HG03103 (cell line): ENCODE data around the gene LAMB1.

Source experiments
- ATAC-seq: cut with Tn5 transposase; IDR thresholded peaks from one replicate; pipeline ENCODE4 v1.9.1; 2021; ENCODE audit warnings: low read depth; ENCODE audit not compliant: unreplicated experiment

The LAMB1 gene

DNA sequence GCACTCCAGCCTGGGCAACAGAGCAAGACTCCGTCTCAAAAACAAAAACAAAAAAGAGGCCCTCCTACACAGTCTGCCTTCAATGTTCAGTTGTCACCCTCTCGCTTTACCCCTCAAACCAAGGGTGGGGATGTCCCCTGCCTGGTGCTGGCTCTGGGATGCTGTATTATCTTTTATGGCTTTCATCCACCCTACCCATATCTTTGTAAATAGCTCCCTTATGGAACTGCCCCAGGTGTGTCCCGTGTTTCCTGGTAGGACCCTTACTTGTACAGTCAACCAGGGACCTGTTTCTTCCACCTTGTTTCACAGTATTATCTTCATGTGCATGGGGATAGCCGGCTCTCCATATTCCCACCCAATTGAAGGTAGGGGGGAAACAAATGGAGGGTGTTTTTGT is 15.7 kb upstream of the LAMB1 start:
- no peak for ATAC-seq

- no peak for ATAC-seq
Measured at GRCh38 chr7:108017776-108018151, 14.8 kb upstream of the LAMB1 start.

- ATAC-seq: no peak
Measured at GRCh38 chr7:108016841-108017775, 14.1 kb upstream of the LAMB1 start.

DNA sequence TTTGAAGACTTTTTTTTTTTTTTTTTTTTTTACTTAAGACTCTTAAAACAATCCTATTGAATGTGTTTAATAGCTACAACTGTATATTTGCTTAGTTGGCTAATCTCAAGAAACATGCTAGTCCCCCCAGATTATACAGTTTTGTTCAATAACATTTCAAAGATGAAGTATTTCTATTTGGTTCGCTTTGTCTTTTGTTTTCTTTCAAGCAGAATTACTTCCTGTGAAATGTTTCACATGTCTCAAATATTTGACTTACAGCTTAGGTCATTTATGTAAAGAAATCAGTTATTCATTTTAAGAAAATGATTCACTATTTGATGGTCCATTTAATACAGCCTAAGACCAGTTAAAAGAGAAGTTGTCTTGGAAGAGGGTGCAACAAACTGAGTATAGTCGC is 12.8 kb upstream of the LAMB1 start:
- ATAC-seq: no peak

DNA sequence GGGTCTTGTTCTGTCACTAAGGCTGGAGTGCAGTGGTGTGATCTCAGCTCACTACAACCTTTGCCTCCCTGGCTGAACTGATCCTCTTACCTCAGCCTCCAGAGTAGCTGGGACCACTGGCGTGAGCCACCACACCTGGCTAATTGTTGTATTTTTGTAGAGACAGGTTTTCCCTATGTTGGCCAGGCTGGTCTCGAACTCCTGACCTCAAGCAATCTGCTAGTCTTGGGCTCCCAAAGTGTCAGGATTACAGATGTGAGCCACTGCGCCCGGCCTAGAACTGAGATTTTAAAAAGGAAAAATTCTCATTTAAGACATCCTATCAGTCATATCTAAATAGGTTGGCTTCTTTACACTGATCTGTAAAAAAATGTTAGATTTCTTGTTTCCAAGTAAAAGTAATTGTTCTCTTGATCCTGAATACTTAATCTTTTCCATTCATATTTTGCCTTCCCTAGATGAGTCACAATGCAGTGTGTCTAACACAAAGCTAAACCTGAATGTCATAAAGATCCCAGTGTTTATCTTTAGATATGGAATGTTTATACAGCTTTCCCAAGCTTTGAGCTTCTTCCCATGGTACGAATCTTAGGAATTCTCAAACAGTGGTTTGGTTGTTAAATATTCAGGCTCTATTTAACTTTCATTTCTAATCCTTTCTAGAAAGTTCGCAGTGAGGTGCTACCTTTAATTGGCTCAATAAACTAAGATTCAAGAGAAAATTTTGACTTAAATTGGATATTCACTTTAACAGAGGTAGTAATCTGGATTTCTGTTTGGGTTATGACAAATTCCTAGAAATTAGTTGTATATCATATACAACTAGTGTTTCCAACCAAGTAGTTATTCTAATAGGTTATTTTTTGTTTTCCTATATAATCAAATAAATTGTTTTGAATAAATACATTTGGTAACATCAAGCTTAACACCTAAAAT is 12.1 kb upstream of the LAMB1 start:
- no peak for ATAC-seq

DNA sequence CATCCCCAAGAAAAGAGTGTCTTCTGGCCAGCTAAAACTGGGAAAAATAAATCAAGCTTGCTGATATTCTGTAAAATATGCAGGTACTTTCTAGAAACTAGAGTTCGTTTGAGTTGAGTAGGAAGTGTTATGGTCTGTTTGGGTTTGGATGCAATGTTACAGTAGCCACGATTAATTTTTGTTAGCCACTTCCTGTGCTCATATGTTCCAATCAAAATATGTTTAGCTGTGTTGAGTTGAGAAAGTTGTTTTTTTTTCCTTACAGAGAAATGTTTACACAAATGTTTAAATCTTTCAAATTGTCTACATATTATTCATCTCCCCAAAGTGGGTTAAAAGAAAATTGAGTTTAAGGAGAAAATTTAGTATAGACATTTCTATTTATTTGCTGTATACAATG is 11.3 kb upstream of the LAMB1 start:
- ATAC-seq: no peak

DNA sequence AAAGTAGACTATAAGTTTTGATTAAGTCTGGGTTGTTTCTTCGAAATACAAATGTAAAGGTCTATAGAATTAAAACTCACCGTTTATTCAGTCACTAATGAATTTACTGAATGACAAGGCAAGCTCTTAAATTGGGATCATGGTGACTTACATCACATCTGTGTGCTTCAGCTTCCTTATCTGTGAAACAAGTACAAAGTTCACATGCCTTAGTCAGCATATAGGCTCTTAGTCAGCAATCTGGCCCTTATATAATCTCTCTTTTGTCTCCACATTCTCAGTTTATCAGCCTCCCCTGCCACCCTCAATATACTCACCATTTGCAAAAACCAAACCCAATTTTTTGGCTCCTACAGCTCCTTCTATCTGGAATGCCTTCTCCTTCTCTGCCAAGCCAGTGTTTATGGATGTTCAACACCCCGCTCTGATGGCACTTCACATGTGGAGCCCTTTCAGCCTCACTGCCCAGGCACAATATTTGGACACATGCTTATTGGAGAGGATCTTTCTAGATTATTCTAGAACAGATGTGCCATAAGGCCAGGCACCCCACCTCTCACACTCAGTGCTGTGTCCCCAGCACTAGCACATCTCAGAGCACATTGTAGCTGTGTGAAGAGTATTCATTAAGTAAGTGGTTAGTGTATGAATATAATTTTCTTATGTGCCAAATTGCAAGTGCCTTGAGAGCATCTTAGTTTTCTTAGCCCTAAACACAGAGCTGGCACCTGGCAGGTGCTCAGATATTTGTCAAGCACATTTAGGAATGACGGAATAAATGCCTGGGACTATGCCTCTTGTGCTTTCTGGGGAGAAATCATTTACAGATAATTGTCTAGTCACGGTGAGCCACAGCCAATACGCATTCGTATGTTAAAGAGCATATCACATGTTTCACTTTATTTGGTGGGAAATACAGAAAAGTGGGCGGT is 9.8 kb upstream of the LAMB1 start:
- no peak for ATAC-seq

- ATAC-seq: no peak
Measured at GRCh38 chr7:108010377-108010776, 7.4 kb upstream of the LAMB1 start.

DNA sequence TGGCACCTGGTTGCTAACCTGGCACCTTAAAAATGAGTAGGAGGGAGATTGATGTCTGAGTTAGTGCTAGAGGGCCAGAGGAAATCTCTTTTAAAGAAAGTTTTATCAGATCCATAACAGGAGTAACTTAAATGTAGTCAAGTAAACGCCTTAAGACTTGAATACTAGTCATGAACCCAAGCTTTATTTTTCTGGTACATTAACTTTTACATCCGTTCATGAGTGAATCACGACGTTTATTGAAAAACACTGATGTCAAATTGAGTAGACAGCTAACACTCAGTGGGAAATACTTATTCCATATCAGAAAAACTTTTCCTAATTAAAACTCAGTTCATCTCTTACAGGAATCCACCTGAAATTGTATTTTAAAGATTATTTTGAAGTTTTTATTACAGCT is 6.9 kb upstream of the LAMB1 start:
- ATAC-seq: no peak

- ATAC-seq: no peak
Measured at GRCh38 chr7:108008827-108009226, 5.9 kb upstream of the LAMB1 start.

- ATAC-seq: no peak
Measured at GRCh38 chr7:108008240-108008639, 5.3 kb upstream of the LAMB1 start.

GRCh38 chr7:108007762-108008161 is 4.8 kb upstream of the LAMB1 start:
- ATAC-seq: no peak

DNA sequence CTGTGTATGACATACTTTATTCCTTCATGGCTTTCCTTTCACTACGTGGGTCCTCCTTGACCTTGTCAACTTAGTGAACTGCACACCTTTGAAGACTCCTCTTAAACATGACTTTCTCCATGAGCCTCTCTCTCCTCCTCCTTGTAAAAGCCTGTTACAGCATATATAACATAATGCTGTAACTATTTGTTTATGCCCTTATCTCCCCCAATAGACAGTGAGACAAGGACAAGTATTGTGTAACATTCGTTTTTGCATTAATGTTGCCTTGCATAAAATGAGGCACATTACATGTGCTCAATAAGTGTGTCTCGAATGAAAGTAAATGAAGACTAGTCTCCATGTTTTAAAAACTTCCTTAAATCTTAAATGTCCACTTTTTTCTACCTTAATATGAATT is 4.3 kb upstream of the LAMB1 start:
- ATAC-seq: no peak

GRCh38 chr7:108004220-108005142 is 1.5 kb upstream of the LAMB1 start:
- no peak for ATAC-seq

DNA sequence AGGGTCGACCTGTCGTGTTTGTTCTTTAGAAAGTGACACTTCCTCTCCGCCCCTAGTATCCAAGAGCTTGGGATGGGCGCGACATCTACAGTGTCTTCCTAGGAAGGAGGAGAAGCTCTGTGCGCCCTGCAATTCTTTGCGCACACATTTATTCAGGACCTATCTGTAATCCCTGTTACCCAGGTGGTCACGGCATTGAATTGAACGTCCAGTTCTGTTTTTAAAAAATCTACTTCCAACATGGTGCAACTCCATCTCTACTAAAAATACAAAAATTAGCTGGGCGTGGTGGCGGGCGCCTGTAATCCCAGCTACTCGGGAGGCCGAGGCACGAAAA is 606 bp upstream of the LAMB1 start:
- no peak for ATAC-seq

- ATAC-seq: no peak
Measured at GRCh38 chr7:108001764-108002725, 916 bp downstream of the LAMB1 start.

- ATAC-seq: no peak
Measured at GRCh38 chr7:108000875-108001763, 1.8 kb downstream of the LAMB1 start.
